Measurements from ENCODE around the gene GUCD1. TPM values are rescaled to one million over a fixed set of nuclear protein-coding genes. Genes with fewer than 3 reads are reported as not detected.

GUCD1 gene
- polyA plus RNA-seq, 3 donors: 67.1 to 85.9 (median 72.5) TPM

DNA sequence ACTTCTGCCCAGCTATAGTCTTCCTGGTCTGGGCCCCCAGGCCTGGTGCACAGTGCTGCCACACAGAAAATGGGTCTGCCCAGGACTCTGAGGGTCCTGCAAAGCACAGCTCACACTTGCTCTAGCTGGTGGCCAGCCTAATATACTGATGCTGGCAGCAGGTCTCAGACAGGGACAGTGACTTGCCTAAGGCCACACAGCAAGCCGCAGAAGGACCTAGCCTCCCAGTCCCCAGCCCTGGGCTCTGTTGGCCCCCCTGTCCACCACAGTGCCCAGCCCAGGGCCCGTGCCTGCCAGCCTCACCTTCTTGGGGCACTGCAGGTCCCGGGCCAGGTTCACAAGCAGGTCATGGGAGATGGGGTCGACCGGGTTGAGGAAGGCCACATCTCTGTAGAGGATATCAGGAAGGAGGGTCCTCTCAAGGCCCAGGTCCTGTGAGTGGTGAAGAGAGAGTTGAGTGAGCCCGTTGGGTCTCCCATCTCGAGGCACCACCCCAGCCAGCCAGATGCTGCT is 34.6 kb upstream of the GUCD1 start:
- TF ChIP-seq CTCF (IDR thresholded peaks at IDR 0.05): no peak
- Histone ChIP-seq H3K27me3 (ENCODE audit: control insufficient read depth in 2 of 2, insufficient read depth in 2 of 2, low read length in 2 of 2) (no peaks in the 10 kb centered on the region), H3K79me2 (ENCODE audit: insufficient read depth, low read length) (no peaks in the 10 kb centered on the region), H3K4me1 (ENCODE audit: control insufficient read depth in 1 of 2, insufficient read depth in 2 of 2, low read length in 2 of 2) (peaks cover 8 to 15% of the 10 kb centered on the region in 2 donors), H3K4me3 (replicated peaks in 1 of 3; ENCODE audit: low read depth in 2 of 3, low read length in 3 of 3) (no peak overlapping the region), H2AFZ (ENCODE audit: insufficient read depth, low read depth, low read length, poor library complexity, severe bottlenecking) (no peak overlapping the region), H3K4me2 (replicated peaks; ENCODE audit: extremely low read depth, low read length, poor library complexity, severe bottlenecking) (no peak overlapping the region), H4K20me1 (ENCODE audit: insufficient read depth, low read length) (no peaks in the 10 kb centered on the region), H3K9me3 (replicated peaks in 1 of 2; ENCODE audit: control insufficient read depth in 1 of 2, insufficient read depth in 1 of 2, low read length in 2 of 2) (no peaks in the 10 kb centered on the region), H3K27ac (ENCODE audit: low read depth in 1 of 2, low read length in 2 of 2) (no peak overlapping the region), H3K9ac (ENCODE audit: insufficient read depth, low read length, poor library complexity, severe bottlenecking) (no peak overlapping the region), H3K36me3 (replicated peaks in 1 of 2; ENCODE audit: control insufficient read depth in 1 of 2, insufficient read depth in 2 of 2, low read length in 2 of 2) (no peaks in the 10 kb centered on the region)
- peaks cover 9% of the 10 kb centered on the region for H3K4me1 Mint-ChIP-seq
- peaks cover 0 to 9% (median 2%) of the 10 kb centered on the region in 3 donors for H3K27me3 Mint-ChIP-seq (ENCODE audit: low read depth in 3 of 3)
- WGBS (ENCODE audit: insufficient coverage): 96% methylated on average over 3 of the region's 7 CpGs
- intact Hi-C loops (cut with micrococcal nuclease): no loop called here
- no peak overlapping the region for H3K27ac Mint-ChIP-seq
- no peak for DNase-seq
- no peaks in the 10 kb centered on the region for H3K9me3 Mint-ChIP-seq
- no peak overlapping the region for H3K4me3 Mint-ChIP-seq
- no peaks in the 10 kb centered on the region for H3K36me3 Mint-ChIP-seq

- Histone ChIP-seq H2AFZ (ENCODE audit: insufficient read depth, low read depth, low read length, poor library complexity, severe bottlenecking) (no peak overlapping the region), H3K4me3 (replicated peaks in 1 of 3; ENCODE audit: low read depth in 2 of 3, low read length in 3 of 3) (no peak overlapping the region), H3K9me3 (replicated peaks in 1 of 2; ENCODE audit: control insufficient read depth in 1 of 2, insufficient read depth in 1 of 2, low read length in 2 of 2) (no peaks in the 10 kb centered on the region), H3K4me2 (replicated peaks; ENCODE audit: extremely low read depth, low read length, poor library complexity, severe bottlenecking) (no peak overlapping the region), H3K4me1 (ENCODE audit: control insufficient read depth in 1 of 2, insufficient read depth in 2 of 2, low read length in 2 of 2) (peaks cover 8 to 15% of the 10 kb centered on the region in 2 donors), H4K20me1 (ENCODE audit: insufficient read depth, low read length) (no peaks in the 10 kb centered on the region), H3K36me3 (replicated peaks in 1 of 2; ENCODE audit: control insufficient read depth in 1 of 2, insufficient read depth in 2 of 2, low read length in 2 of 2) (no peaks in the 10 kb centered on the region), H3K79me2 (ENCODE audit: insufficient read depth, low read length) (no peaks in the 10 kb centered on the region), H3K27ac (ENCODE audit: low read depth in 1 of 2, low read length in 2 of 2) (no peak overlapping the region), H3K9ac (ENCODE audit: insufficient read depth, low read length, poor library complexity, severe bottlenecking) (no peak overlapping the region), H3K27me3 (ENCODE audit: control insufficient read depth in 2 of 2, insufficient read depth in 2 of 2, low read length in 2 of 2) (no peaks in the 10 kb centered on the region)
- WGBS (ENCODE audit: insufficient coverage): 98% methylated on average over 17 of the region's 21 CpGs
- no peaks in the 10 kb centered on the region for H3K36me3 Mint-ChIP-seq
- H3K27ac Mint-ChIP-seq: no peak overlapping the region
- H3K4me3 Mint-ChIP-seq: no peak overlapping the region
- no peak for TF ChIP-seq CTCF (IDR thresholded peaks at IDR 0.05)
- intact Hi-C loops (cut with micrococcal nuclease): no loop called here
- no peak for DNase-seq
- peaks cover 0 to 9% (median 2%) of the 10 kb centered on the region in 3 donors for H3K27me3 Mint-ChIP-seq (ENCODE audit: low read depth in 3 of 3)
- H3K9me3 Mint-ChIP-seq: no peaks in the 10 kb centered on the region
- H3K4me1 Mint-ChIP-seq: peaks cover 9% of the 10 kb centered on the region
These were observed 34.0 kb upstream of the GUCD1 start for GRCh38 chr22:24588757-24589481.

Data from CD14-positive monocyte (primary cell).